NOMO-1 (cell line): ENCODE measurements around the gene SLC35F1.
"Not testable (repeated sequence)": the region's sequence is repeated elsewhere in the genome, so short reads cannot be mapped to it uniquely, and the experiment has no call there.

Experiments used
- DNase-seq, 2 experiments: peaks; one replicate each; lab custom pipeline; 2025; ENCODE audit not compliant: unreplicated experiment in 2 of 2; lab: John Stamatoyannopoulos, UW

SLC35F1 gene

GRCh38 chr6:117906958-117907600, at the start of gene SLC35F1:
TSS of gene SLC35F1 (plus strand) at chr6:117907264.
- peak; percentile 10 to 11 for DNase-seq

- DNase-seq, result not testable (repeated sequence)
Measured at GRCh38 chr6:117858601-117859000, 48.5 kb upstream of the SLC35F1 start.

GRCh38 chr6:117861545-117861944, 45.5 kb upstream of the SLC35F1 start:
- no peak for DNase-seq

GRCh38 chr6:117866561-117866960, 40.5 kb upstream of the SLC35F1 start:
- DNase-seq, result no peak

GRCh38 chr6:117870486-117871242, 36.4 kb upstream of the SLC35F1 start:
- no peak for DNase-seq

GRCh38 chr6:117880824-117881223, 26.2 kb upstream of the SLC35F1 start:
- no peak for DNase-seq

- no peak for DNase-seq
Measured at GRCh38 chr6:117890172-117890571, 16.9 kb upstream of the SLC35F1 start.

- DNase-seq, result no peak
Measured at GRCh38 chr6:117906507-117906957, 532 bp upstream of the SLC35F1 start.

GRCh38 chr6:117907601-117908245, 659 bp downstream of the SLC35F1 start:
- no peak for DNase-seq

- DNase-seq, result no peak
Measured at GRCh38 chr6:117908246-117909068, 1.4 kb downstream of the SLC35F1 start.

GRCh38 chr6:117909638-117910037, 2.6 kb downstream of the SLC35F1 start:
- DNase-seq, result no peak

GRCh38 chr6:117910549-117910948, 3.5 kb downstream of the SLC35F1 start:
- no peak for DNase-seq

GRCh38 chr6:117911150-117911549, 4.1 kb downstream of the SLC35F1 start:
- no peak for DNase-seq

GRCh38 chr6:117911660-117912059, 4.6 kb downstream of the SLC35F1 start:
- no peak for DNase-seq

GRCh38 chr6:117915846-117916245, 8.8 kb downstream of the SLC35F1 start:
- DNase-seq, result no peak

GRCh38 chr6:117916483-117916882, 9.4 kb downstream of the SLC35F1 start:
- no peak for DNase-seq

GRCh38 chr6:117917176-117917575, 10.1 kb downstream of the SLC35F1 start:
- no peak for DNase-seq

- DNase-seq, result peak in 1 of 2 experiments; percentile 8
Measured at GRCh38 chr6:117918454-117918853, 11.4 kb downstream of the SLC35F1 start.

GRCh38 chr6:117919275-117919674, 12.2 kb downstream of the SLC35F1 start:
- no peak for DNase-seq

GRCh38 chr6:117919775-117920729, 13.0 kb downstream of the SLC35F1 start:
- DNase-seq, result peak; percentile 39 to 47
